Measurements from ENCODE around the gene DCDC1.

DNA sequence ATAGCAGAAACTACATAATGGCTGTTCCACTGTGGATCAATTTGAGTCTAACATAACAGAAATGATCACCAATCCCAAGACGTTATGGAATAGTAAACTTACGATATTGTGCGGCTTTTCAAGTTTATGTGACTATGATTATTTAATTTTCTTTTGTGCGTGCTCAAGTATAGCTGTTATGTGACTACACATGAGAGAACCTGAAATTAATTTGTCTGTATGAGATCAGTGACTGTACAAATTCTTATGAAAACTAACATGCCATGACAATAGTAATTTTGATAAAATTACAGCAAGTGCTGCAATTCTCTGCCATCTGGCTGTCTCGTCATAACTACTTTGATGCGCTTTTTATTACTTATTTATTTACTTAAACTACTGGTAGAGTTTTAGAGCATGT is 343.2 kb downstream of the DCDC1 start:
- TF ChIP-seq, protein P1, sequence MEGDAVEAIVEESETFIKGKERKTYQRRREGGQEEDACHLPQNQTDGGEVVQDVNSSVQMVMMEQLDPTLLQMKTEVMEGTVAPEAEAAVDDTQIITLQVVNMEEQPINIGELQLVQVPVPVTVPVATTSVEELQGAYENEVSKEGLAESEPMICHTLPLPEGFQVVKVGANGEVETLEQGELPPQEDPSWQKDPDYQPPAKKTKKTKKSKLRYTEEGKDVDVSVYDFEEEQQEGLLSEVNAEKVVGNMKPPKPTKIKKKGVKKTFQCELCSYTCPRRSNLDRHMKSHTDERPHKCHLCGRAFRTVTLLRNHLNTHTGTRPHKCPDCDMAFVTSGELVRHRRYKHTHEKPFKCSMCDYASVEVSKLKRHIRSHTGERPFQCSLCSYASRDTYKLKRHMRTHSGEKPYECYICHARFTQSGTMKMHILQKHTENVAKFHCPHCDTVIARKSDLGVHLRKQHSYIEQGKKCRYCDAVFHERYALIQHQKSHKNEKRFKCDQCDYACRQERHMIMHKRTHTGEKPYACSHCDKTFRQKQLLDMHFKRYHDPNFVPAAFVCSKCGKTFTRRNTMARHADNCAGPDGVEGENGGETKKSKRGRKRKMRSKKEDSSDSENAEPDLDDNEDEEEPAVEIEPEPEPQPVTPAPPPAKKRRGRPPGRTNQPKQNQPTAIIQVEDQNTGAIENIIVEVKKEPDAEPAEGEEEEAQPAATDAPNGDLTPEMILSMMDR (IDR thresholded peaks at IDR 0.05) = no peak
- no peak for TF ChIP-seq POLR2A (IDR thresholded peaks at IDR 0.05)
